ENCODE measurements around the gene SBF2. TPM values are rescaled to one million over a fixed set of nuclear protein-coding genes. Genes with fewer than 3 reads are reported as not detected.

Gene SBF2
- total and polyA plus RNA-seq, 4 experiments from 2014 or later: 0.50 to 15.4 (median 10.2) TPM

- Histone ChIP-seq H3K4me1 (ENCODE audit: insufficient read depth, low read length) (no peaks in the 10 kb centered on the region), H3K36me3 (ENCODE audit: insufficient read depth, low read length) (no peaks in the 10 kb centered on the region), H3K9me3 (ENCODE audit: control insufficient read depth in 1 of 2, low read length in 2 of 2) (no peaks in the 10 kb centered on the region), H3K27me3 (ENCODE audit: insufficient read depth, low read length) (no peaks in the 10 kb centered on the region), H3K27ac (ENCODE audit: low read depth, low read length) (no peak overlapping the region), H3K4me3 (ENCODE audit: low read length in 2 of 2) (no peak overlapping the region)
- DNase-seq: no peak
- H3K27ac Mint-ChIP-seq: no peak overlapping the region
- H3K4me1 Mint-ChIP-seq: no peaks in the 10 kb centered on the region
- H3K27me3 Mint-ChIP-seq: no peaks in the 10 kb centered on the region
- no peaks in the 10 kb centered on the region for H3K9me3 Mint-ChIP-seq
- CTCF ChIA-PET (ENCODE audit: partially characterized antibody): interaction anchor here (1.6 to 3.4 kb wide), 3 partner anchors 10 to 216 kb away, joined by 3 to 20 read pairs (median 12); no protein-coding TSS in a partner anchor
- intact Hi-C loops (cut with micrococcal nuclease): loop anchor here (1.0 to 5.0 kb wide), 4 partner anchors 216 to 442 kb away; no protein-coding TSS in a partner anchor
- no peak overlapping the region for H3K4me3 Mint-ChIP-seq
- POLR2A ChIA-PET (ENCODE audit: partially characterized antibody): no interaction called here
- peaks cover 0 to 3% of the 10 kb centered on the region in 2 donors for H3K36me3 Mint-ChIP-seq
Observed at GRCh38 chr11:9973921-9974320, 320.1 kb downstream of the SBF2 start.

DNA sequence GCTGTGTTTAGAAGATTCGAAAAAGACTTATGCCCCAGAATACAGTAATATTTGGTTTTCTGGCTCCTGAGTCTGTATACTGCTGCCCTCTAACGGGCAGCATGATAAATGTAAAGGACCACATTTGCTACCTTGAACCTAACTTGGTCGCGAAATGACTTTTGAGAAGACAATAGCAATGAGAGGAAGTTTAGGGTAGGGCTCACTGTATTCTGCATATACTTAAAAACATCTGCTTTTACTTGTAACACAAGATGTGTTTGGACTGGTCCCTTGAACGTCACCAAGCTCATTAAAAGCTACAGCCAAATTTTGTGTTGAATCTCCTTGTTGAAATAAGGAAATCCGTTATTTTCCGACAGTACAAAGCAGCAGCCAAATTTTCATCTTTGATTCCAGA is 321.0 kb downstream of the SBF2 start:
- intact Hi-C loops (cut with micrococcal nuclease): loop anchor here (1.0 to 5.0 kb wide), 4 partner anchors 215 to 441 kb away; no protein-coding TSS in a partner anchor

GRCh38 chr11:9971894-9972293 is 322.1 kb downstream of the SBF2 start:
- Histone ChIP-seq H3K27ac (ENCODE audit: low read depth, low read length) (no peak overlapping the region), H3K27me3 (ENCODE audit: insufficient read depth, low read length) (no peaks in the 10 kb centered on the region), H3K4me3 (ENCODE audit: low read length in 2 of 2) (no peak overlapping the region), H3K9me3 (ENCODE audit: control insufficient read depth in 1 of 2, low read length in 2 of 2) (no peaks in the 10 kb centered on the region), H3K36me3 (ENCODE audit: insufficient read depth, low read length) (no peaks in the 10 kb centered on the region), H3K4me1 (ENCODE audit: insufficient read depth, low read length) (no peaks in the 10 kb centered on the region)
- Mint-ChIP-seq H3K36me3 (peaks cover under 1 to 5% of the 10 kb centered on the region in 2 donors), H3K4me3 (no peak overlapping the region), H3K9me3 (no peaks in the 10 kb centered on the region), H3K27me3 (no peaks in the 10 kb centered on the region), H3K4me1 (no peaks in the 10 kb centered on the region), H3K27ac (no peak overlapping the region)
- DNase-seq: no peak
- intact Hi-C loops (cut with micrococcal nuclease): loop anchor here (5.0 kb wide), 2 partner anchors 350 to 440 kb away; no protein-coding TSS in a partner anchor
- ChIA-PET CTCF (ENCODE audit: partially characterized antibody) (interaction anchor here (1.1 to 3.4 kb wide), 5 partner anchors 8 to 331 kb away, joined by 3 to 20 read pairs (median 12); no protein-coding TSS in a partner anchor), POLR2A (ENCODE audit: partially characterized antibody) (no interaction called here)

More for the DNA sequence above, 321.0 kb downstream of the SBF2 start:
- no peaks in the 10 kb centered on the region for H3K36me3 ChIP-seq (ENCODE audit: insufficient read depth, low read length)
- Mint-ChIP-seq H3K27ac (no peak overlapping the region), H3K4me1 (no peaks in the 10 kb centered on the region), H3K9me3 (no peaks in the 10 kb centered on the region), H3K36me3 (peaks cover 0 to 4% of the 10 kb centered on the region in 2 donors), H3K4me3 (no peak overlapping the region), H3K27me3 (no peaks in the 10 kb centered on the region)
- no peak overlapping the region for H3K4me3 ChIP-seq (ENCODE audit: low read length in 2 of 2)
- H3K27me3 ChIP-seq (ENCODE audit: insufficient read depth, low read length): no peaks in the 10 kb centered on the region
- H3K4me1 ChIP-seq (ENCODE audit: insufficient read depth, low read length): no peaks in the 10 kb centered on the region
- peak in 4 of 5 donors; percentile 8 to 32 (median 18) for DNase-seq
- ChIA-PET POLR2A (ENCODE audit: partially characterized antibody) (interaction anchor here (0.9 kb wide), 1 partner anchor 213 kb away, joined by 3 read pairs; no protein-coding TSS in a partner anchor), CTCF (ENCODE audit: partially characterized antibody) (interaction anchor here (1.0 to 3.4 kb wide), 9 partner anchors 9 to 330 kb away, joined by 3 to 20 read pairs (median 4); no protein-coding TSS in a partner anchor)
- no peaks in the 10 kb centered on the region for H3K9me3 ChIP-seq (ENCODE audit: control insufficient read depth in 1 of 2, low read length in 2 of 2)
- H3K27ac ChIP-seq (ENCODE audit: low read depth, low read length): no peak overlapping the region

DNA sequence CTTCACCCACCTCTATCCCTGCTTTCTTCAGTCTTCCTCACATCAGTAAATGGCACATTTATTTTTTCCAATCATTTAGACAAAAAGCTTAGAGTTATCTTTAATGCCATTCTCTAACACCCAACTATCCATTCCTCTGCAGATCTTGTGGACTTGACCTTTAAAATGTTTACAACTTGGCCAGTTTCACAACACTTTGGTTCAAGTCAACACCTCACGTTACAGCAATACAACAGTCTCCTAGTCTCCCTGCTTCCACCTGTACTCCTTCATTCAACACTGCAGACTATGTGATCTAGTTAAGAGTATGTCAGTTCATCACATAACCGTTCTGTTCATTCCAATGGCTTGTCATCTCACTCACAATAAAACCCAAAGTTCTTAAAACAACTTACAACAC is 325.0 kb downstream of the SBF2 start:
- H3K27ac Mint-ChIP-seq: no peak overlapping the region
- Histone ChIP-seq H3K9me3 (ENCODE audit: control insufficient read depth in 1 of 2, low read length in 2 of 2) (no peaks in the 10 kb centered on the region), H3K27ac (ENCODE audit: low read depth, low read length) (no peak overlapping the region), H3K27me3 (ENCODE audit: insufficient read depth, low read length) (no peaks in the 10 kb centered on the region), H3K4me1 (ENCODE audit: insufficient read depth, low read length) (no peaks in the 10 kb centered on the region), H3K36me3 (ENCODE audit: insufficient read depth, low read length) (no peaks in the 10 kb centered on the region), H3K4me3 (ENCODE audit: low read length in 2 of 2) (no peak overlapping the region)
- no peaks in the 10 kb centered on the region for H3K27me3 Mint-ChIP-seq
- no peaks in the 10 kb centered on the region for H3K9me3 Mint-ChIP-seq
- peaks cover 5 to 7% of the 10 kb centered on the region in 2 donors for H3K36me3 Mint-ChIP-seq
- CTCF ChIA-PET (ENCODE audit: partially characterized antibody): interaction anchor here (1.5 kb wide), 1 partner anchor 211 kb away, joined by 4 read pairs; no protein-coding TSS in a partner anchor
- no peaks in the 10 kb centered on the region for H3K4me1 Mint-ChIP-seq
- no peak overlapping the region for H3K4me3 Mint-ChIP-seq
- POLR2A ChIA-PET (ENCODE audit: partially characterized antibody): no interaction called here
- no peak for DNase-seq
- intact Hi-C loops (cut with micrococcal nuclease): no loop called here

DNA sequence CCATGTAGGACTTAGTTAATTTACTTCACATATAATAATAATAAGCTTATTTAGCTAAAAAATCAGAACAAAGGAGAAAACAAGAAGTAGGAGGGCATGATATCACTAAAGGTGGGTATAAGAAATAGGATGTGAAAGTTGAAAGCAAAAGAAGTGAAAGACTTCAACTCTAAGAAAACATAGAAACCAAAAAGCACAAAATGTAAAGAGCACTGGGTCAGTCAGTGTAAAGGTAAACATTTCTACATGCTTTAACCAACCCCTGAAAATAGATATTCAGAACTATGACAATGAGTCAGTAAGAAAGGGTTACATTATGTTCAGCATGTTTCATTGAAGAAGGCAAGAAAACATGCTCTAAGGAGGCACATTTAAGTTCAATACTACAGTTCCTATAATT is 331.3 kb downstream of the SBF2 start:
- Mint-ChIP-seq H3K27ac (no peak overlapping the region), H3K27me3 (no peaks in the 10 kb centered on the region), H3K36me3 (peaks cover 21 to 35% of the 10 kb centered on the region in 2 donors), H3K4me3 (no peak overlapping the region), H3K4me1 (no peaks in the 10 kb centered on the region), H3K9me3 (no peaks in the 10 kb centered on the region)
- Histone ChIP-seq H3K4me3 (ENCODE audit: low read length in 2 of 2) (no peak overlapping the region), H3K27ac (ENCODE audit: low read depth, low read length) (no peak overlapping the region), H3K9me3 (ENCODE audit: control insufficient read depth in 1 of 2, low read length in 2 of 2) (no peaks in the 10 kb centered on the region), H3K36me3 (ENCODE audit: insufficient read depth, low read length) (no peaks in the 10 kb centered on the region), H3K27me3 (ENCODE audit: insufficient read depth, low read length) (no peaks in the 10 kb centered on the region), H3K4me1 (ENCODE audit: insufficient read depth, low read length) (no peaks in the 10 kb centered on the region)
- ChIA-PET CTCF (ENCODE audit: partially characterized antibody) (no interaction called here), POLR2A (ENCODE audit: partially characterized antibody) (no interaction called here)
- no peak for DNase-seq
- intact Hi-C loops (cut with micrococcal nuclease): no loop called here

DNA sequence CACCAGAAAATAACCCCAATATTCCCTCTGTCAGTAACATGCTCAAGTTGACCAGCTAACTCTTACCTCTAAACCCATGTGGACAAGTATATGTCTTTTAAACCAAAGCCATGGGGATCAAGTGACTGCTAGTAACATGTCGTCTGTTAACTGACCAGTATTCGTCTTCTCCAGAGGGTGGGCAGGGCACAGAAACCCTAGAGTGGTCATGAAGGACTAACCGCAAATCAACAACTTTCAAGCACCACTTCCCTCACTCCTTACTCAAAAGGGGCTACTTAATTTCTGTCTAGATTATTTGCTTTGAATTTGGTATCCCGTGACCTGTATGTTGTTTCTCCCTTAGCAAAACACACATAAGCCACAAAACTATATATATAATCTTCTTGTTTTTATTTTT is 336.9 kb downstream of the SBF2 start:
- ChIA-PET CTCF (ENCODE audit: partially characterized antibody) (no interaction called here), POLR2A (ENCODE audit: partially characterized antibody) (no interaction called here)
- H3K4me3 ChIP-seq (ENCODE audit: low read length in 2 of 2): no peak overlapping the region
- H3K27me3 ChIP-seq (ENCODE audit: insufficient read depth, low read length): no peaks in the 10 kb centered on the region
- H3K36me3 ChIP-seq (ENCODE audit: insufficient read depth, low read length): no peaks in the 10 kb centered on the region
- no peaks in the 10 kb centered on the region for H3K9me3 Mint-ChIP-seq
- no peak overlapping the region for H3K4me3 Mint-ChIP-seq
- DNase-seq: no peak
- H3K27me3 Mint-ChIP-seq: no peaks in the 10 kb centered on the region
- H3K27ac ChIP-seq (ENCODE audit: low read depth, low read length): no peak overlapping the region
- H3K4me1 Mint-ChIP-seq: no peaks in the 10 kb centered on the region
- peaks cover 16 to 28% of the 10 kb centered on the region in 2 donors for H3K36me3 Mint-ChIP-seq
- no peaks in the 10 kb centered on the region for H3K4me1 ChIP-seq (ENCODE audit: insufficient read depth, low read length)
- H3K27ac Mint-ChIP-seq: no peak overlapping the region
- intact Hi-C loops (cut with micrococcal nuclease): no loop called here
- H3K9me3 ChIP-seq (ENCODE audit: control insufficient read depth in 1 of 2, low read length in 2 of 2): no peaks in the 10 kb centered on the region

GRCh38 chr11:9956483-9956882 is 337.5 kb downstream of the SBF2 start:
- Histone ChIP-seq H3K4me1 (ENCODE audit: insufficient read depth, low read length) (no peaks in the 10 kb centered on the region), H3K27ac (ENCODE audit: low read depth, low read length) (no peak overlapping the region), H3K9me3 (ENCODE audit: control insufficient read depth in 1 of 2, low read length in 2 of 2) (no peaks in the 10 kb centered on the region), H3K36me3 (ENCODE audit: insufficient read depth, low read length) (no peaks in the 10 kb centered on the region), H3K27me3 (ENCODE audit: insufficient read depth, low read length) (no peaks in the 10 kb centered on the region), H3K4me3 (ENCODE audit: low read length in 2 of 2) (no peak overlapping the region)
- ChIA-PET CTCF (ENCODE audit: partially characterized antibody) (no interaction called here), POLR2A (ENCODE audit: partially characterized antibody) (no interaction called here)
- H3K27ac Mint-ChIP-seq: no peak overlapping the region
- H3K36me3 Mint-ChIP-seq: peaks cover 16 to 24% of the 10 kb centered on the region in 2 donors
- no peak overlapping the region for H3K4me3 Mint-ChIP-seq
- DNase-seq: no peak
- no peaks in the 10 kb centered on the region for H3K4me1 Mint-ChIP-seq
- no peaks in the 10 kb centered on the region for H3K9me3 Mint-ChIP-seq
- H3K27me3 Mint-ChIP-seq: no peaks in the 10 kb centered on the region
- intact Hi-C loops (cut with micrococcal nuclease): no loop called here
